Left renal pelvis (tissue), 4 donors: ENCODE measurements around the gene TMEM266. TPM values are rescaled to one million over a fixed set of nuclear protein-coding genes. Genes with fewer than 3 reads are reported as not detected.

ENCODE experiments used
- DNase-seq, 4 donors: peaks; one replicate each; pipeline ENCODE4 v3.0.0-alpha.2; 2013; ENCODE audit warnings: low read depth in 4 of 4, low spot score in 3 of 4
- polyA plus RNA-seq, 4 donors: library from polyadenylated mRNA; unstranded; fragments of 120-200 nt; gene quantifications; one replicate each; pipeline ENCODE4 v1.2.1, GENCODE V29; 2013; ENCODE audit not compliant: insufficient read length in 4 of 4

The TMEM266 gene
- polyA plus RNA-seq, 4 donors: 0.78 to 14.0 (median 11.0) TPM

GRCh38 chr15:76123031-76123430 is 63.2 kb downstream of the TMEM266 start:
- DNase-seq: no peak

GRCh38 chr15:76127169-76127568 is 67.4 kb downstream of the TMEM266 start:
- DNase-seq: no peak

DNA sequence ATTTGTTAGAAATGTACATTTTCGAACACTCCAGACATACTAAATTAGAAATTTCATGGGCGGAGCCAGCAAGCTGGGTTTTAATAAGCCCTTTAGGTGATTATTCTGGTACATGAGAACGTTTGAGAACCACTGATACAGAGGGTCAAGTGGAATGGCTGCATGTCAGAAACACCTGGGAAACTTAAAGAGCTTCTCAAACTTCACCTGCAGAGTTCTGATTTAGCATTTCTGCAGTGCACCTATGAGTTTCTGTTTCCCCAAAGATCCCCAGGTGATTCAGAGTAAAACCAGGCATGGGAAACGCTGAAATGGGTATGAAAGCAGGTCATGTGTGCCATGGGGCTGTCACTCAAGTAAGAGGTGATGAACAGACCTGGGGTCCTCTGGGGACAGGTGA is 68.1 kb downstream of the TMEM266 start:
- no peak for DNase-seq

DNA sequence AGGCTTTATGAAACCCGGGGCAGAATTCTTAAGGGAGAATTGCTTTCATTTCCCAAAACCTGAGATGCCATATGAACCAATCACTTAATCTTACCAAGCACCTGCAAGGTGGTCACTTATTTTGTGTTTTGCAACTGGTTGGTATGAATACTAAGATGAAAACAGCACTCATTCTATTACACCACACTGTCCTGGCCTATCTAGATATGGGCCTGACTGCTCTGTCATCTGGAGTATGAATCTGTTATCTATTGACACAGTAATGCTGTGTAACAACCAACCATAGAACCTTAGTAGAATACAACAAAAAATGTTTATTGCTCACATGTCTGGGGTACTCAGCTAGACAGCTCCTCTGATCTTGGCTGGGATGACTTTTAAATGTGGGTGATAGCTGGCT is 74.8 kb downstream of the TMEM266 start:
- DNase-seq: no peak

GRCh38 chr15:76135516-76135915 is 75.7 kb downstream of the TMEM266 start:
- no peak for DNase-seq

DNA sequence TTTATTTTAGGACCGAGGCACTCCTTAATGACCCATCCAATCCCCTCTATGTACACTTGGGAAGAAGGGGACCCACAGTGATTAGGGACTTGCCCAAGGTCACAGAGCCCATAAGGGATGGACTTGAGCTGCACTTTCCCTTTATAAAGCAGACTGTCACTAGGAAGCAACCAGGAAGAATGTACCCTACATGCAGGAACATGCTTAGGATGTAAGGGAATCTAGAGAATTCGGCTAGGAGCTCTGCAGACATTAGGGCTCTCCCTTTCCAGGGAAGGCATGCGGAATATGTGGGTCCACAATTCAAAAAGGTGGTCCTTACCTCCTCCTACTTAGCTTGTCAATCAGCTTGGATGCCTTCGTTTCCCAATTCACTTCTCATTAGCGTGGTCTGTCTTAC is 78.7 kb downstream of the TMEM266 start:
- no peak for DNase-seq

DNA sequence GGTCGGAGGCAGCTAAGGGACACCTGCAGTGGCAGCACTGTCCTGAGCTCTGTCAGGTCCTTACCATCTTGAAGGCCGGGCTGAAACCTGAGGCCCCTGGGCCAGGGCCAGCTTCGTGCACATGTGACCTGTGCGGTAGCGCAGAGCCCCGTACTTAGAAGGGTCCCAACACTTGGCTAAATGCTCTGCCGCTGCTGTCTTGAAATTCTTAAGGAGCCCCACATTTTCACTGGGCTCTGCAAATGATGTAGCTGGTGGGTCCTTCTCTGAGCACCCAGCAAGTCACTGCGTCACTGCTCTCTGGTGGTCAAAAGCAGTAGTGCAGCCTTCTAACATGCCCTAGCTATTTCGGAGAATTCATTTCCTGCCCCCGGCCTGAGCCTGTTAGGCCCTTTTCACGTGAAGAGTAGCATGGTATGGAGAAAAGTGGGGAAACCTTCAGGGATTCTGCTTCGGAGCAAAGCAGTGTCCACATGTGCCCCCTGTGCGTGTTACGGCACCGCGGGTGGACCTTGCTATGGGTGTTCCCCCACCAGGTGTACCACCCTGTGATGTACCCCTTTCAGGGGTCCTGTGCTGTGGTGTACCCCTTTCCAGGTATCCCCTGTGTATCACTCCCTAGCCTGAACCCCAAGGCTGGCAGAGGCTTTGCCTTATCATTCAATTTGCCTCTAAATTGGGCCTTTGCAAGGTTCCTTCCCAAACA is 79.7 kb downstream of the TMEM266 start:
- DNase-seq: peak; percentile 31 to 58 (median 54)

DNA sequence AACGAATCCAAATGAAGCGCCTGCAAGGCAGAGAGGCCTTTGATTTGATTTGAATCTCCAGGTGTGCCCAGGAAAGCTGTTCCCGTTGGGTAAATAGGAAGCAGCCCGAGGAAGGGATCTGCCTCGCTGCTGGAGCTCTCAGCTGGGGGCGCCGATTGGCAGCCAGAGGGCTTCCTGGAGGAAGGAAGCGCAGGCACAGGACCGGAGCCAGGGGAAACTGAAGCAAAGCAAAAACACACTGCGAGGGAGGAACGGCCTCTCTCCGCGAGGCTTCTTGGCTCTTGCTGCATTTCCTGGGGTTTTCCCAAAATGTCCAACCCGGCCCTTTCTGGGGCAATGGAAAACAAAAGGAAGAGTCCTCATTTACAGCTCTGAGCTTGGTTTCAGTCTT is 80.3 kb downstream of the TMEM266 start:
- no peak for DNase-seq

DNA sequence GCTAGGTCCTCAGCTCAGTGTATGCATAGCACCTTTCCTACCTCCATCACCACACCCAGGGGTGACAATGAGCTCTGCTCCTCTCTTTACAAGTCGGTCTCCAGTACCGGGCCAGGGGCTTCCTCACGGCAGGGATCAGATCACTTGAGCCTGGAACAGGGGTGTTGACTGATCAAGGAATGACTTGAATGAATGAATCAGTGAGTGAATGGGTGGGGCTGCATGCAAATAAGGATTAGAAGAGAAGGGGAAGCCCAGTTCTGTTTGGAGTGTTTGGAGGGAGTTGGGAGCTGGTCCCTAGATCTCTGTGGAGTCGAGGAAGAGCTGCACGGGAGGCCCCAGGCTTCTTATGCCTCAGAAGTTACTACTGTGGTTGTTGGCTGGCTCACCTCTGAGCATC is 87.0 kb downstream of the TMEM266 start:
- no peak for DNase-seq

GRCh38 chr15:76147906-76148570 is 88.3 kb downstream of the TMEM266 start:
- peak in 1 of 4 donors; percentile 25 for DNase-seq

- DNase-seq: no peak
These were observed 89.6 kb downstream of the TMEM266 start for GRCh38 chr15:76149291-76149915.

DNA sequence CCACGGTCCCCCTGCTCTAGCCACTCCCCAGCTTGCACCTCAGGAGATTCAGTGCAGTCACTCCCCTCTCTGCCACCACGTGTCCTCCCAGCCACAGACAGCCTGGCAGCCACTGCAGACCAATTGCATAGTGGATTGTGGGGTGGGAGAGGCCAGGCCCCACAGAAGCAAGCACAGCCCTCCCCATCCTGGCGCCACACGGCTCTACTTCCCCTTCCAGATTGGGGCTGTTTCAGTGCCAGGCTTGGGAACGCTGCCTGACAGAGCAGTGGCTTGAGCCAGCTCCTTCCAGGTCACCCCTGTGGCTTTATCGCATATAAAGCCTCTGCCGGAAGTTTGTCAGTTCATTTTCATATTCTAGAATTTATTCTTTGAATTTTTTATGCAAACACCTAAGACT is 90.7 kb downstream of the TMEM266 start:
- no peak for DNase-seq

- peak in 2 of 4 donors; percentile 36 to 54 for DNase-seq
These were observed 91.3 kb downstream of the TMEM266 start for GRCh38 chr15:76150971-76151598.

DNA sequence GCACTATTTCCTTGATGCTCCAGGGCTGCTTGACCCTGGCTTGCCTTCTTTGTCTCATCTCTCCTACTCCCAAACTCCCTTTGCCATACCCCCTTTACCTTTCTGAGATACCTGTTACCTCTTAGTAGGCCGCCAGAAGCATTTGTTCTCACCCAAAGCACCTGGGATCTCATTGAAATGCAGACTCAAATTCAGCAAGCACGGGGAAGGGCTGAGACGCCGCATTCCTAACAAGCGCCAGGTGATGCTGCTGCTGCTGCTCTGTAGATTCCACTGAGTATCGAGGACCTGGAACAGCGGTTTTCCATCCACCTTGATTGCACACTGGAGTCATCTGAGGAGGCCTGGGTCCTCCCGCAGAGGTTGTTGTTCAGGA is 91.8 kb downstream of the TMEM266 start:
- no peak for DNase-seq

DNA sequence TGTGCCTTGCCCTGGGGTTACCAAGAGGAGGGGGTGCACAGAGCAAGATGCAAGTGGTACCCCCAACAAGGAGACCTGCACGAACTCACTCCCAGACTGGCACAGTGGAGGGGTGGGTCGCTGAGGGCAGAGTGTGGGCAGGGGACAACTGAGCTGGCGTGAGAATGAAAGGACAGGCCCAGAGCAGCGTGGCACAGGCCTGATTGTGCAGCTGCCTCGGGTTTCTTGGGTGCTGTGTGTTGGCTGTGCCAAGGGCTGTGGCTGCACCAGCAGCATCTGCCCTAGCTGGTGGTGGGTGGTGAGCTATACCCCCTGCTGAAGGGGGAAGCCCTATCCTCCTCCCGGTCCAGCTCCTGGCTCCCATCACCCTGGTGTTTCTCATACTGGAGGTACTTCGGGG is 92.4 kb downstream of the TMEM266 start:
- no peak for DNase-seq

- DNase-seq: no peak
These were observed 93.7 kb downstream of the TMEM266 start for GRCh38 chr15:76153241-76154197.

DNA sequence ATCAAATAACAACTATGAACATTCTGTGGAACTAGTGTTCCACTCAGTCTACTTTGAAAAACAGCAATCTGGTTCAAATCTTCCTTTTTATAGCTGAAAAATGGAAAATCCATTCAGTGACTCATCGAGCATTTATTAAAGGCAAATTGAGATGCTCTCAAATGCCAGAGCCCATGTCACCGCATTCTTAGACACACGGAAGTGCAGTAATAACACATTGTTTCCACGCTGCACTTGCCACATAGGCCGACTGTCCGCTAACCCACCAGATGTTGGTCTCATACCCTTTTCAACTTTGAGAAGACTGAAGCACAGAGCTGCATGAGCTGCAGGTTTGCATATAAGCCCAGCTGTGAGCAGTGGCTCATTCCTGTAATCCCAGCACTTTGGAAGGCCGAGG is 95.9 kb downstream of the TMEM266 start:
- no peak for DNase-seq

DNA sequence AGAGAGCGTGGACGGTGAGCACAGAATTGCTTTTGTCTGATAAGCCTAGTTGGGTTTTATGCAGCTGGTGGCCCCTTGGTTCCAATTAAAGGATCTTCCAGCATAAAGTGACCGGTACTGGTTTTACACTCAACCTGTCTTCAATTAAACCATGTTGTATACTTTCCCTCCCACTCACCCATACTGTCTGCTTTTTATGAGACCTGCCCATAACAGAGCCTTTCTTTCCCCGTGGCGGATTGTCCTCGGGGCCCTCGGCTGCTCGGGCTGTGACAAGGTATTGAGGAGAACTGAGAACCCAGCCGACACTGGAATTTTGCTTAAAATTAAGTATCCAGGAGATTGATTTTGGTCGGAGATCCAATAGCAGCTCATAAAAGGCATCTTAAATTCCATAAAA is 98.4 kb downstream of the TMEM266 start:
- DNase-seq: no peak

DNA sequence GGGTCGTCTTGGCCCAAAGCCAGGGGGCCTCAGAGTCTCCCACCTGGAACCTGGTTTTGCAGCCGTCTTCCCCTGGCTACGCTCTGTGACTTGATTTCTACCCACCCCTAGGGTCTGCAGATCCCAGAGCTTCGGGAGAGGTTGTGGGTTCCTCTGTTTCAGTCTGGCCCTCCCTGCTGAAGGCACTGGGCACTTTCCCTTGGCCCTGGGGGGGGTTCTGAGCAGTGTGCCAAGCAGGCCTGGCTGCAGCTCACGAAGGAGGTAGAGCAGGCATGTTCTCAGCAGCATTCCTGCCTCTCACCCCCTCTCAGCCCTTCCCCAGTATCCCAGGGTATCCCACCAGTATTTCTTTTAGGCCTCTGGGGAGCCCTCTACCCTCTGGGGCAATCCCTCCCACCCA is 99.0 kb downstream of the TMEM266 start:
- no peak for DNase-seq

GRCh38 chr15:76159282-76159681 is 99.5 kb downstream of the TMEM266 start:
- DNase-seq: no peak
